ENCODE measurements around the gene ZNF296. TPM values are rescaled to one million over a fixed set of nuclear protein-coding genes. Genes with fewer than 3 reads are reported as not detected.

ZNF296 gene
- total and polyA plus RNA-seq, 2 of the 13 experiments (the other 11 are each of a cell fraction or from before 2014, with no cell fraction given) = 0.26 to 0.62 TPM

- TF ChIP-seq MNT (IDR thresholded peaks at IDR 0.05) = no peak
- TF ChIP-seq NFE2 (CRISPR knock-in tag; IDR thresholded peaks at IDR 0.05) = no peak
- TF ChIP-seq MBD4 (IDR thresholded peaks at IDR 0.05; ENCODE audit: borderline replicate concordance, low read length) = no peak
- no peak for TF ChIP-seq CBX5 (CRISPR knock-in tag; IDR thresholded peaks at IDR 0.05; ENCODE audit: borderline replicate concordance)
- no peak for TF ChIP-seq ZNF552 (CRISPR knock-in tag; IDR thresholded peaks at IDR 0.05; ENCODE audit: borderline replicate concordance)
- no peak for TF ChIP-seq ZNF775 (CRISPR knock-in tag; IDR thresholded peaks at IDR 0.05; ENCODE audit: borderline replicate concordance)
- TF ChIP-seq TIGD3 (CRISPR knock-in tag; IDR thresholded peaks at IDR 0.05; ENCODE audit: borderline replicate concordance) = no peak
- TF ChIP-seq NFKBIZ (CRISPR knock-in tag; IDR thresholded peaks at IDR 0.05) = no peak
- TF ChIP-seq IRF1 (CRISPR knock-in tag; IDR thresholded peaks at IDR 0.05; ENCODE audit: low read depth) = no peak
- TF ChIP-seq ZNF460 (CRISPR knock-in tag; IDR thresholded peaks at IDR 0.05; ENCODE audit: borderline replicate concordance) = no peak
- TF ChIP-seq GATAD1 (CRISPR knock-in tag; IDR thresholded peaks at IDR 0.05) = no peak
- TF ChIP-seq RFX3 (CRISPR knock-in tag; IDR thresholded peaks at IDR 0.05) = no peak
- no peak for TF ChIP-seq ZNF512 (CRISPR knock-in tag; IDR thresholded peaks at IDR 0.05)
- no peak for TF ChIP-seq ZSCAN22 (CRISPR knock-in tag; IDR thresholded peaks at IDR 0.05)
- no peak for TF ChIP-seq KDM5B (CRISPR knock-in tag; IDR thresholded peaks at IDR 0.05; ENCODE audit: borderline replicate concordance)
- peak; percentile 27; the same call in 1 of the 2 replicates for TF ChIP-seq FOXP4 (CRISPR knock-in tag; IDR thresholded peaks at IDR 0.05)
- no peak for TF ChIP-seq TFDP2 (CRISPR knock-in tag; IDR thresholded peaks at IDR 0.05)
- TF ChIP-seq CBFB (CRISPR knock-in tag; IDR thresholded peaks at IDR 0.05) = no peak
- TF ChIP-seq ZNF572 (CRISPR knock-in tag; IDR thresholded peaks at IDR 0.05) = no peak
- no peak for TF ChIP-seq ZNF746 (CRISPR knock-in tag; IDR thresholded peaks at IDR 0.05)
- TF ChIP-seq TOPORS (CRISPR knock-in tag; IDR thresholded peaks at IDR 0.05) = no peak
Measured at GRCh38 chr19:45059258-45059965, 16.9 kb downstream of the ZNF296 start (continued).
